Raji (cell line): Measurements from ENCODE around the gene TSHZ1.

Experiments
- POLR2A ChIP-seq: IDR thresholded peaks from 2 replicates; pipeline ENCODE4 v1.6.1; 2011; ENCODE audit warnings: low read depth, low read length, control low read depth; ENCODE audit not compliant: insufficient read depth

TSHZ1 gene

DNA sequence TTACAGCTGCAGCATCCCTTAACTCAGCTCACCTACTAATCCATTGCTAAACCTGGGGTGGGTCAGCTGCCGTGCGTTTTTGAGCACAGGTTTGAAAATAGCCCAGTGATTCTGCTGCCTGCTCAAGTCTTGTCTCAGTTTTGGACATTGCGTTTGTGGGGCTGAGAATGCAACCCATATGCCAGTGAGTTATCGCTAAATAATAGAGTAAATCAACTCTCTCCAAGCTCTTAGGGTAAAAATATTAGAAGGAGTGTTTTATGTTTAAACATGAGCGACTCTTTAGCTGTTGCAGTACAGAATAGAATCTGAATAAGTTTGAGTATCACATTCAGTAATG lies 2.1 kb downstream of the TSHZ1 start:
- no peak for TF ChIP-seq POLR2A

DNA sequence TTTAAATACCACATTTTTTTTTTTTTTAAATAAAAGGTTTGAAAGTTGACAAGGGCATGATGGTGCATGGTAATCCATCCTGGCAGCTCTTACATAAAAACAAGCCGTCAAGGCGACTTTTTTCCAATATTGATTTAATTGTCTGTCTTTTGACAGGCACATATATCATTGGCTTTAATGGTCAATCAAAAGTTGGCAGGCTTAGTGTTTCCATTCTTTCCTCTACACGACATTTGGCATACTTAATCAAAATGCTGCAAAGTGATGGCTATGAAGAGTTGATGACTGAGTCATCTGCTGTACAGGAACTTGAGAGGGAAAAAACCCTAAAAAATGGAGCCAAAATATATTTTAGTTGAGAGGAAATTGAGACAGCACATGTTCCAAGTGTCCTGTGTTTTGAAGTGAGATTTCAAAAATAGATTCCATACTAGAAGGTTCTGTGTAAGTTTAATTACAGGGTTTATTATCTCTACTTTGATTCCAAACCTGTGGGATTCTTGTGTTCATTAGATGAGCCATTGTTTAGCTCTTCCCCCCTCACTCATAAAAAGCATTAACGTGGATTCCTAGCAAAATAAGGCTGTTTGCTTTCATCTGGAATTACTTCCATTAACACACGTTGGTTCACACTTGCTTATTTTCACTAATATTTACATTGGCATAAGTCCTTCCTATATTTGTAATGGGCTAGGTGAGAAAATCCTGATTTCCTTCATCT lies 3.2 kb downstream of the TSHZ1 start:
- TF ChIP-seq POLR2A, result no peak

DNA sequence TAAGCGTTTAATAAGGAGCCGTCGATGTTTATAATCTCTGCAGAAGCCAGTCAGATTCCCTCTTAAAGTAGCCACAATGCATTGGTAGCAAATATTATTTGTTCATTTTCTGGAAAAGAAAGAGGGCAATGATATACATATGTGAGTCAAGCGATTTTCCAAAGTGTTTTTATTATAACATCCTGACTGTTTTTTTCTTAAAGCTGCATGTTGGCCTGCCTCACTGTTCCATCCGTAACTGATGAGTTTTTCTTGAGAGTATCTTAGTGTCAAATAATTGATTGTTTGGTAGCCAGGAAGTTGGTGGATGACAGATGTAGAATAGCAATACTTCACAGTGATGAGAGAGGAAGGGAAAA lies 3.7 kb downstream of the TSHZ1 start:
- TF ChIP-seq POLR2A, result no peak

DNA sequence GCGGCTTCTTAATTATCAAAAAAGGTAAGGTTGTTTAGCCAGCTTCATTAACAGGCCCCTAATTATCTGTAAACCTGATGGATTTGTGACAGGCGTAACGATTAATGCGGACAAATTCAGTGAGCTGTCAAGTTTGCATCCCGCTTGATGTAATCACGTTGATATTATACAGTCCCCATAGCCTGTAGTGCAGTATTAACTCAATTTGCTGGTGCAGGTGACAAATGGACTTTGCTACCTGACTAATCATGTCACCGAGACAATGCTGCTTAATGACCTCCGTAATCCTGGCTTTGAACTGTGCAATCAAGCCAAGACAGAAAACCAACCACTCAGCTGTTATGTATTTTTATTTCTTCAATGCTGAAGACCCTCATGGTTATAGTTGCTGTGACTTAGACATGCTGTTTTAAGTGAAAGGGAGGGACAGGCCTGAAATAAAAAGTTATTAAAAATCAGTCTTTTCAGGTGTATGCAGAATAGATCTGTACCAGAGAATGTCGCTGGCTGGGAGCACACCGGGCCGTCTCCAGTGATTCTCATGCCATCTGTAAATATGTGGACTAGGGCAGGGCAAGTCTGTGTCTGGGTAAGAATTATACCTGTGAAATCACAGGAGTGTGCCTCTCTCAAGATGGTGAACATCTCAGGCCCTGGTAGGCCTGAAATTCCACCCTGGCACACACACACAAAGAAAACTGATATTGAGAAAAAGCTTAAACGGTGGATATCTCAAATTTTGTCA lies 4.3 kb downstream of the TSHZ1 start:
- TF ChIP-seq POLR2A, result no peak

DNA sequence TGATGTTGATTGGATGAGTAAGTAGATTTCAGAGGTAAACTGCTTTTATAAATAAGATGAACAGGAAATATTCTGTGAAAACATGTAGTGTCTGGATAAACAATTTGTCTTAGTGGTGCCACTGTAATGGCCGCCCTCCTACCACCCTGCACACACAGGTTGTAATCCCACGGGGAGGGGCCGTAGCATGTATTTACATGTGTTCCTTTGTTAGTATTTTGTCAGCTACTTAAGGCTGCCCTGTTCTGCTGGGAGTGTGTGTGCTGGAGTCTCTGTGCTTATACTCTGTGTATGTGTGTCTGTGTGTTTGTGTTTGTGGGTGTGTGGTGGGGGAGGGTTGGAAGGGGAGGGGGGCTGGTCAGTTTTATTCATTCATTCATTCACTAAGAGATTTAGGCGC lies 5.1 kb downstream of the TSHZ1 start:
- TF ChIP-seq POLR2A, result no peak

DNA sequence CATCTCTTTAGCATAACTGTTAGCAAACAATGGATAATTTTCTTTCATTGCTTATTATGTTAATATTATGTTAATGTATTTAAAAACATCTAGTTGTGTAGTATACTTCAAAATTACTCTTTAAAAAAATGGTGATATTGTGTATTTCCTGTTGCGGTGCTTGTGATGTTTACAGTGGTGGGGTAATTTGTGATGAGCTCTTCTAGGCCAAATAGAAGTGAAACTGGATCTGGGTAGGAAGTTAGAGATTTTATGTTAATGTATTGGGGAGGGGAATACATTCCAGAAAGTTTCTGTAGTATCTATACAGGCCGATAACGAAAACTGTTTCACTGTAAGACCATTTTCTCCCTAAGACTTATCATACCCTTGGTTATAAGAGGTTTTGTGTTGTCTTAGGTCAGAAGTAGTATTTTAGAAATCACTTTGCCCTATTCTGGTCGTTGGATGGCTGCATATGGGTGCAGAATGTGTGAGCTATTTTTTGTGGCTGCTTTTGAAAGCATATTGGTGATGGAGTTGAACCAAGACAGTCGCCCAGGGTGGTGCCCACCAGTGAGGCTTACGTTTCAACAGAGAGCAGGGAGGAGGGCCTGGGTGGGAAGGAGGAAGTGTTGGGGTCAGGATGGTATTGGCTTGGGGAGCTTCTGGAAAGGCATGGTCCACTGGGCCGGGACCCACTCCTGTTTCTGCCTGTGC lies 5.8 kb downstream of the TSHZ1 start:
- TF ChIP-seq POLR2A, result no peak

DNA sequence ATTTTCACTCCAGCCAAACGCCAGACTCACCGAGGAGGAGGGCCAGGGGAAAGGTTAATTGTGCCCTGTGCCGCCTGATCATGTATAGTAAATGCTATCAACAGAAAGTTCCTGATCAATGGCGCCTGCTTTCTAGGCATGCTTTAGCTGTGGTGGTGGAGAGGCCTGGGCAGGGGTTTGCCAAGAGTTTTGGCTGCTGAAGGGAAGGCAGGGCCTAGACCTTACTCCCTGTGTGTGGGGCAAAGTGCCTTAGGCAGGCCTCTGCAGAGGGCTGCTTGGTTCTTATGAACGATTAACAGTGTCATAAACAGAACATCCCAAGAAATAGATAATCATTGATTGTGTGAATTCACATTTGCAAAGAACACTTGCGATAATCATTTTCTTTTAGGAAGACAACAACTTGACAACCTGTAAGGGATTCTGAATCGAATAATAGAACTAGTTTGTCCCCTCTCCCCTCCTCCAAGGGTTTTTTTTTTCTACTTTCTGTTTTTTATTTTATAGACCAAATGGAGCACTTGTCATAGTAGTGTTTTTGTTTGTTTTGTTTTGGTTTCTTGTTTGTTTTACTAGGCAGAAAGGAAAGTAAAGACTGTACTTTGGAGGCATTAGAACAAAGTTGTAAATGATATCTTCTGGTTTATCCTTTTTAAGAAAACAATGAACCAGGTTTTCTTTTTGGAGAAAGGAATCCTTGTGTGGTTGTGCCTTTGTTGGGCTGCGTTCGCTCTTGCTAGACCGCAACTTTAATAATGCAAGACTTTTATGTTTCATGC lies 6.5 kb downstream of the TSHZ1 start:
- TF ChIP-seq POLR2A, result no peak

DNA sequence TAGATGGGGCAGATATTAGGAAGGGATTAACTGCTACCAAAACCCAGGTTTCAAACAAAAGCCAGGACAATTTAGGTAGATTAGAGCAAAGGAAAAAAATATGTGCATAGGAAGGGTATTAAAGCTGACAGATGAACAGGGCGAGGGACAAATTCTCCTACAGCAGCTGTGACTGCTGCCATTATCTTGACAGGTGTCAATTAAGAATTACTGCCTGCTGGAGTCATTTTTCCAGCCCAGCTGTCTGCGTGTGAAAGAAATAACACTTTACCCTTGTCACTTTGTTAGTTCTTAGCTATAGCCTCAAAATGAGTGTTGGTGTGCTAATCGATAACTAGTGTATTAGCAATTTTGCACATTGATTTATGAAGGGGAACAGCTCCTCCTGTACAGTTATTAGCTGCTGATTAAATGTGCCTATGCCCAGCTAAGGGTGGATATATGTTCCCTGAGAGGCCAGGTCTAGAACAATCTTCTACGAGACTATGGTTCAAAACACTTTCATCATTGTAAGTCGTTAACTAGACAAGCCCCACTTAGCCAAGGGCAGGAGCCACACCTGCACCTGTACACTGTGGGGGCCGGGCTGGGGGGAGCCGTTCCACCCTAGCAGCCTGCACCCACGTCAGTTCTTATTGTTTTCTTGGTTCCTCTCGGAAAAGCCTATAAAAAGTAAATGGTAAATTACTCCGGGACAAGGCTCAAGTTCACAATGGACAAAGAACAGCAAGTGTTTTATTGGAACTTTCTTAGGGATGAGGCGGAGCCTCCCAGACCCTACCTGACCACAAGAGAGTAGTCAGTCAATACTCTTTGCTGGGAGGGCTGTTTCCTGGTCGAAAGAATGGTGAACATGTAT lies 7.7 kb downstream of the TSHZ1 start:
- no peak for TF ChIP-seq POLR2A

DNA sequence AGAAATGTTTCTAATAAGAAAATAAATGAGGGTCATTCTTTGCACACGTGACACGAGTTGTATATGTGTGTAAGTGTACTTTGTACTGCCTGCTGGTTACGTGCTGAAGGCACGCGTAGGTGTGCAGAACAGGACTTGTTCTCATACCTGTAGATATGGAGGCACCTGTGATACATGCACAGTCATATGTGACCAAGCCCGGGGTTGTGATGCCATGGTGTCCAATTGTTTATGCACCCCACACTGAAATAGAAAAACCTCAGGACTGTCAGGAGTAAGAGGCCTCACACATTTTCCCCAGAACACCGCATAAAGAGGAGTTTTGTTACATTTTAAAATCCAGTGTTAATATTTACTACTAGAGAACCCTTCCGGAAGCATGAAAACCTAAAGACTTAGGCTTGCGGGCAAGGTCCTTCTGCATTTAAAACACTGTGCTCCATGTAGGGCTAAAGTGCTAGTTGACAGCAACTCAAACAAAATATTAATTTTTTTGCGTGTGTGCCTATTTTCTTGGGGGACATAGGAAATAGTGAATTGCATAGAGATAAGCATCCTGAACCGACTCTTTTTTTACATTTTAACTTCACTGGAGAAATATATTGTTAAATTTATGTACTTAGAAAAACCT lies 9.3 kb downstream of the TSHZ1 start:
- no peak for TF ChIP-seq POLR2A

DNA sequence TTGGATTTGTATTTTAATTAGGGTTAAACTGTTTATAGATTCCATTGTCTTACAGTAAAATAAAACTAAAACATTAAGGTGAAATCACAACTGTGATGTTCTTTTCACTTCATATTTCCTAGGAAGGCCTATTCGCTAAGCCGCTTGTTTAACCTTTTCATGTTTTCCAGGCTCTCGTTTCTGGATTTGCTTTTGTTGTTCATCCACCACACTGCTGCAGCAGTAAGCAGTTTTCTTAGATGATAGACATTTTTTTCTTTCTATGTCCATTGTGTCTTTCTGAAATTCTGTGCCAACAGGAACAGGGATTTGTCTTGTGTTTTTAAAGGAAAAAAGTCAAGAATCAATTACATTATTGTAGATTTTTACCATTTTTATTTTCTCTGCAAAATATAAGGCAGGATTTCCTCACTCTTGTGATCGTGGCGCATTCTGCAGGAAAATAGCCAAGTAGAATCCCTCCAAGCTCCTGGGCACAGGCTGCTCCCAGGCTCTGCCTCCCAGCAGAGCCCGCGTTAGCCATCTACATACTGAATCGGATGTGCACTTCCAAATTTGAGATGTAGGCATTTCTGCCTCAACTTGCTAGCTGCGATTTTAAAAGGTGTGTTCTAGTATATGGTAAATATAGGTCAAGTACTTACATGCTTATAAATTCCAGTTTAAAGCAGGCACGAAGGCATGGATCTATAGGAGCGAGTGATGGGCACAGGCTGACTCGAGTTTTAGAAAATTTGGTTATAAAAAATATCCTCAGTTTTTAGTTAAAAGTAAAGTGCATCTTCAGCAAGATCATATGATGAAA lies 10.2 kb downstream of the TSHZ1 start:
- TF ChIP-seq POLR2A, result no peak

DNA sequence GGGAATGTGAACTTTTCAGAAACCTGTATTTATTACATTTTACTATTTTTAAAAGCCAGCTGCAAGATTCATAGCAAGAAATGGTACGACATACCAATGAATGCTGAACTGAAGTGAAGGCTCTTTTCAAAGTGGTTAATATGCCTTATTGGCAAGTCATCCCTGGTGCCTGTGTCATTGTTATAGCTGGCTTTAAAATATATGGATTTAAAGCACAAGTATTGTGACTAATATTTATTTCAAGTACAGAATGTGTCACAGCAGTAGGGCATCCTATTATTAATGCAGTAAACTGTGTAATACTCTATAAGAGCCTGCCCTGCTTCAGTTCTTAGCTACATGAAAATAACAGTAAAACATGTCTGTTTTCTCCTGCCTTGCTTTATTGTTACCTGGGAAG lies 10.8 kb downstream of the TSHZ1 start:
- no peak for TF ChIP-seq POLR2A

DNA sequence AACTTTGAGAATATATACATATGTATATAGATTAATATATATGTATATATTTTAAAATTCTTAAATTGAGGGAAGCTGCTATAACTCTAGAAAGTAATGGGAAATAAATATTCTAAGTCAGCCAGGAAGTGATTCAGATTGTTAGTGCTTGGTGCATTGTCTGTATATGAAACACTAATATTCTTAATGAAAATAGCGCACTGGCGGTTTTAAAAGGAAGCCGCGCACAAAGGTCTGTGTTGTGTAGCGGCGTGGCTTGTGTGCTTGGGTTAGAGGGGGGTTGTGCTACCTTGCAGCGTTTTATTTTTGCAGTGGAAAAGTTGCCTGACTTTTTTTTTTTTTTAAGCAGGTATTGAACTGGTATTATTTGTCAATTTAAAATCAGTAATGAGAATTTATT lies 11.3 kb downstream of the TSHZ1 start:
- TF ChIP-seq POLR2A, result no peak

DNA sequence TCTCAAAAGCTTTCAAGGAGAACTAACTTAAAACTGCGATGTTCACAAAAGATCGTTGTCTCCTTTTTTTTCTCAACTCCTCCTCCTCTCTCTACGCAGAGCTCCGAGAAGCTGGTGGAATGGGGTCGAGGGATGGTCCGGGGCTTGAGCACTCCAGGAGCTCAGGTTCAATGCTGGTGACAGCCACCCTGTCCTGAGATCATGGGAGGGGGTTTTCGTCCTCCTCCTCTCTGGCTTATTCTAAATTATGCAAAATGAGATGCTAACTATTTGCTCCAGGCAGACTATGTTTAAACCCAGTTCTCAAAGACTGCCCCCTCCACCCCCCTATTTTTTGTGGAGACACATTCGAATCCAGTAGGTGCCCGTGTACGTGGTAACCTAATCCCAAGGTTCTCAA lies 11.8 kb downstream of the TSHZ1 start:
- TF ChIP-seq POLR2A, result no peak
